ENCODE data around the gene CHN2. TPM values are rescaled to one million over a fixed set of nuclear protein-coding genes. Genes with fewer than 3 reads are reported as not detected.

Gene CHN2
- polyA plus RNA-seq, 1 donor from 2014 or later, result 136 TPM

DNA sequence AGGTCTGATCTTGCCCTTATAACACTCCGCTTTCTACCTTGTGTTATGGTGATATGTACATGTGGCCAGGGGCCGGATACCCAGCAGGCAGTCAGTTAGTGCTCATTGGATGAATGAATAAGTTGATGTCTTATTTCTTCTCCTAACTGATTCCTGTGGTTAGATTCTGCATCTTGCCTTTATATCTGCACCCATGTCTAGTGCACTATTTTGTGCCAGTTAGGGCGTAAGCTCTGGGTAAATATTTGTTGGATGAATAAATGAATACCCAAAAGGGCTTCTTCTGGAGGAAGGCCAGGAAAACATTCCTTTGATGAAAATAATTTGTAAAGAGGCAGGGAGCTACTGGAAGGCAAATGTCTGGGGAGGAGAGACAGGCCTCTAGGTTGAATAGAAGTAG lies 148.2 kb downstream of the CHN2 start:
- Histone ChIP-seq H3K27me3 (ENCODE audit: insufficient read depth, low read depth, low read length) (no peaks in the 10 kb centered on the region), H3K27ac (ENCODE audit: low read length) (no peak overlapping the region), H3K4me3 (ENCODE audit: low read length) (no peak overlapping the region), H2AFZ (ENCODE audit: low read depth, low read length) (no peak overlapping the region), H3K36me3 (ENCODE audit: insufficient read depth, low read length) (no peaks in the 10 kb centered on the region), H4K20me1 (ENCODE audit: insufficient read depth) (no peaks in the 10 kb centered on the region), H3K9me3 (ENCODE audit: low read length) (no peaks in the 10 kb centered on the region), H3F3A (ENCODE audit: insufficient read depth, low read length, poor library complexity, severe bottlenecking) (no peaks in the 10 kb centered on the region), H3K4me2 (ENCODE audit: low read length) (no peak overlapping the region), H3K79me2 (replicated peaks; ENCODE audit: insufficient read depth, low read length) (peaks cover 9% of the 10 kb centered on the region), H3K9me2 (ENCODE audit: insufficient read depth, low read length) (no peaks in the 10 kb centered on the region), H3K9ac (ENCODE audit: low read length) (no peak overlapping the region)
- TF ChIP-seq, protein P1, sequence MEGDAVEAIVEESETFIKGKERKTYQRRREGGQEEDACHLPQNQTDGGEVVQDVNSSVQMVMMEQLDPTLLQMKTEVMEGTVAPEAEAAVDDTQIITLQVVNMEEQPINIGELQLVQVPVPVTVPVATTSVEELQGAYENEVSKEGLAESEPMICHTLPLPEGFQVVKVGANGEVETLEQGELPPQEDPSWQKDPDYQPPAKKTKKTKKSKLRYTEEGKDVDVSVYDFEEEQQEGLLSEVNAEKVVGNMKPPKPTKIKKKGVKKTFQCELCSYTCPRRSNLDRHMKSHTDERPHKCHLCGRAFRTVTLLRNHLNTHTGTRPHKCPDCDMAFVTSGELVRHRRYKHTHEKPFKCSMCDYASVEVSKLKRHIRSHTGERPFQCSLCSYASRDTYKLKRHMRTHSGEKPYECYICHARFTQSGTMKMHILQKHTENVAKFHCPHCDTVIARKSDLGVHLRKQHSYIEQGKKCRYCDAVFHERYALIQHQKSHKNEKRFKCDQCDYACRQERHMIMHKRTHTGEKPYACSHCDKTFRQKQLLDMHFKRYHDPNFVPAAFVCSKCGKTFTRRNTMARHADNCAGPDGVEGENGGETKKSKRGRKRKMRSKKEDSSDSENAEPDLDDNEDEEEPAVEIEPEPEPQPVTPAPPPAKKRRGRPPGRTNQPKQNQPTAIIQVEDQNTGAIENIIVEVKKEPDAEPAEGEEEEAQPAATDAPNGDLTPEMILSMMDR (IDR thresholded peaks at IDR 0.05; ENCODE audit: poor library complexity, severe bottlenecking), result no peak
- no peak for TF ChIP-seq TAF1 (IDR thresholded peaks at IDR 0.05; ENCODE audit: low read depth)
- TF ChIP-seq POLR2AphosphoS5 (IDR thresholded peaks at IDR 0.05), result no peak
- no peak for TF ChIP-seq RAD21 (conservative IDR thresholded peaks at IDR 0.05)
- TF ChIP-seq MXI1 (conservative IDR thresholded peaks at IDR 0.05; ENCODE audit: poor library complexity, severe bottlenecking), result no peak
- no peak for TF ChIP-seq EP300 (conservative IDR thresholded peaks at IDR 0.05; ENCODE audit: poor library complexity, severe bottlenecking)
- TF ChIP-seq, protein P2, sequence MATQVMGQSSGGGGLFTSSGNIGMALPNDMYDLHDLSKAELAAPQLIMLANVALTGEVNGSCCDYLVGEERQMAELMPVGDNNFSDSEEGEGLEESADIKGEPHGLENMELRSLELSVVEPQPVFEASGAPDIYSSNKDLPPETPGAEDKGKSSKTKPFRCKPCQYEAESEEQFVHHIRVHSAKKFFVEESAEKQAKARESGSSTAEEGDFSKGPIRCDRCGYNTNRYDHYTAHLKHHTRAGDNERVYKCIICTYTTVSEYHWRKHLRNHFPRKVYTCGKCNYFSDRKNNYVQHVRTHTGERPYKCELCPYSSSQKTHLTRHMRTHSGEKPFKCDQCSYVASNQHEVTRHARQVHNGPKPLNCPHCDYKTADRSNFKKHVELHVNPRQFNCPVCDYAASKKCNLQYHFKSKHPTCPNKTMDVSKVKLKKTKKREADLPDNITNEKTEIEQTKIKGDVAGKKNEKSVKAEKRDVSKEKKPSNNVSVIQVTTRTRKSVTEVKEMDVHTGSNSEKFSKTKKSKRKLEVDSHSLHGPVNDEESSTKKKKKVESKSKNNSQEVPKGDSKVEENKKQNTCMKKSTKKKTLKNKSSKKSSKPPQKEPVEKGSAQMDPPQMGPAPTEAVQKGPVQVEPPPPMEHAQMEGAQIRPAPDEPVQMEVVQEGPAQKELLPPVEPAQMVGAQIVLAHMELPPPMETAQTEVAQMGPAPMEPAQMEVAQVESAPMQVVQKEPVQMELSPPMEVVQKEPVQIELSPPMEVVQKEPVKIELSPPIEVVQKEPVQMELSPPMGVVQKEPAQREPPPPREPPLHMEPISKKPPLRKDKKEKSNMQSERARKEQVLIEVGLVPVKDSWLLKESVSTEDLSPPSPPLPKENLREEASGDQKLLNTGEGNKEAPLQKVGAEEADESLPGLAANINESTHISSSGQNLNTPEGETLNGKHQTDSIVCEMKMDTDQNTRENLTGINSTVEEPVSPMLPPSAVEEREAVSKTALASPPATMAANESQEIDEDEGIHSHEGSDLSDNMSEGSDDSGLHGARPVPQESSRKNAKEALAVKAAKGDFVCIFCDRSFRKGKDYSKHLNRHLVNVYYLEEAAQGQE (IDR thresholded peaks at IDR 0.05; ENCODE audit: borderline replicate concordance), result no peak
- TF ChIP-seq EZH2 (IDR thresholded peaks at IDR 0.05; ENCODE audit: borderline replicate concordance, insufficient read depth, low read length, poor library complexity, severe bottlenecking), result no peak
- TF ChIP-seq SMC3 (conservative IDR thresholded peaks at IDR 0.05; ENCODE audit: poor library complexity), result no peak

DNA sequence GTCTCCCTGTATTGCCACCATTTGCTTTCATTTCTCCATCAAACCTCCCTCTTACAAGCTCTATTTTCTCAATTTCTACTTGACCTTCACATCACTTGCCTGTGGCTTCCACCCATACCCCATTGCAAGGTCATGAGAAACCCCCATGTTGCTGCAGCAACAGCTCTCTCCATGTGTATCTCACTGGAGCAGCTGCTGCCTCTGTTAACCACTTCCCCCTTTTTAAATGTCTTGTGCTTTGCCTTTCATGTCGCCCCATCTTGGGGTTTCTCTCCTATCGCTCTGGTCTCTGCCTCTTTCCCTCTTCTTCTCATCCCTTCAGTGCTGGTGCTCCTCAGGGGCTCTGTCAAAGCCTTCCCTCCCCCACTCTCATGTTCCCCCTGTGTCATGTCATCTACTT lies 148.8 kb downstream of the CHN2 start:
- Histone ChIP-seq H3K4me3 (ENCODE audit: low read length) (no peak overlapping the region), H3K9me2 (ENCODE audit: insufficient read depth, low read length) (no peaks in the 10 kb centered on the region), H3K9me3 (ENCODE audit: low read length) (no peaks in the 10 kb centered on the region), H3K27me3 (ENCODE audit: insufficient read depth, low read depth, low read length) (no peaks in the 10 kb centered on the region), H3K27ac (ENCODE audit: low read length) (no peak overlapping the region), H3K4me2 (ENCODE audit: low read length) (no peak overlapping the region), H2AFZ (ENCODE audit: low read depth, low read length) (no peak overlapping the region), H4K20me1 (ENCODE audit: insufficient read depth) (no peaks in the 10 kb centered on the region), H3K9ac (ENCODE audit: low read length) (no peak overlapping the region), H3K79me2 (replicated peaks; ENCODE audit: insufficient read depth, low read length) (peaks cover 9% of the 10 kb centered on the region), H3K36me3 (ENCODE audit: insufficient read depth, low read length) (no peaks in the 10 kb centered on the region), H3F3A (ENCODE audit: insufficient read depth, low read length, poor library complexity, severe bottlenecking) (no peaks in the 10 kb centered on the region)
- TF ChIP-seq EP300 (conservative IDR thresholded peaks at IDR 0.05; ENCODE audit: poor library complexity, severe bottlenecking) (no peak), POLR2AphosphoS5 (IDR thresholded peaks at IDR 0.05) (no peak), SMC3 (conservative IDR thresholded peaks at IDR 0.05; ENCODE audit: poor library complexity) (no peak), RAD21 (conservative IDR thresholded peaks at IDR 0.05) (no peak), MXI1 (conservative IDR thresholded peaks at IDR 0.05; ENCODE audit: poor library complexity, severe bottlenecking) (no peak), TAF1 (IDR thresholded peaks at IDR 0.05; ENCODE audit: low read depth) (no peak), EZH2 (IDR thresholded peaks at IDR 0.05; ENCODE audit: borderline replicate concordance, insufficient read depth, low read length, poor library complexity, severe bottlenecking) (no peak)
- TF ChIP-seq, protein P2 (IDR thresholded peaks at IDR 0.05; ENCODE audit: borderline replicate concordance), result no peak
- TF ChIP-seq, protein P1 (IDR thresholded peaks at IDR 0.05; ENCODE audit: poor library complexity, severe bottlenecking), result no peak
